HG03045 (cell line): ENCODE measurements around the gene TTLL13.
"Not testable (repeated sequence)": the region's sequence is repeated elsewhere in the genome, so short reads cannot be mapped to it uniquely, and the experiment has no call there.

Source experiments
- ATAC-seq: cut with Tn5 transposase; IDR thresholded peaks from one replicate; pipeline ENCODE4 v1.9.1; 2021; ENCODE audit warnings: mild to moderate bottlenecking, moderate library complexity; ENCODE audit not compliant: unreplicated experiment

The TTLL13 gene

GRCh38 chr15:90280743-90281142 is 31.4 kb downstream of the TTLL13 start:
- not testable (repeated sequence) for ATAC-seq

DNA sequence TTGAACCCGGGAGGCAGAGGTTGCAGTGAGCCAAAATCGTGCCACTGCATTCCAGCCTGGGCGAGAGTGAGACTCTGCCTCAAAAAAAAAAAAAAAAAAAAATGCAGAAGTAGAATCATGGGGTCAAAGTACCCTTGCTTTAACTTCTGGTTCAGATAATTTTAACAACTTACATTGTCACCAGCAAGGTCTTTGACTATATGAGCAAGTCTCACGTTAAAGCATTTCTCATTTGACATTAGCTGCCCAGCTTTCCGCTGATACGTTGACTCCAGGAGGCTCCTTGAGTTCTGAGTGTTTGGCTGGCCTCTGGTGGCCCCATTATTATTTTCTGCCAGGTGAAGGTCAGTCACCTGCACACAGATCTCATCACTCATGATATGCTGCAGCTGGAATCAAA is 32.3 kb downstream of the TTLL13 start:
- ATAC-seq, result not testable (repeated sequence)

GRCh38 chr15:90286678-90287077 is 37.3 kb downstream of the TTLL13 start:
- ATAC-seq, result no peak

DNA sequence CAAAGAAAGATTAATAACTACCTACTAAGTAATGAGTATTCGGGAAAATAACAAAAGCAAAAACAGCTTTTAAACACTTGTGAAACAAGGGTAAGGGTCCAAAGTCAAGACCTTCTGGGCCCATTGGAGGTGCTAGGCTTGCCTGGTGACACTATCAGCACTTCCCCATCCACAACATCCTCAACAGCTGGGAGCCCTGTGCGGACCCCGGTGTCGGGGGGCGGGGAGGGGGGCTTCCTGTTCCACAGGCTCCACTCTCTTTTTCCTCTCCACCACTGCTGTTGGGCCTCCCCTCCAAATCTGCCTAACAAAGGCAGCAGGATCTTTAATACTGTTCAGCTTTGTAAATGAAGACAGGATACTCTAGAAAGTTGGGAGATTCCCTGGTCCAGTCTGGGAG is 37.7 kb downstream of the TTLL13 start:
- no peak for ATAC-seq

- ATAC-seq, result no peak
Measured at GRCh38 chr15:90287946-90288345, 38.6 kb downstream of the TTLL13 start.

- no peak for ATAC-seq
Measured at GRCh38 chr15:90291679-90292356, 42.5 kb downstream of the TTLL13 start.

GRCh38 chr15:90293040-90293810 is 43.9 kb downstream of the TTLL13 start:
- not testable (repeated sequence) for ATAC-seq

DNA sequence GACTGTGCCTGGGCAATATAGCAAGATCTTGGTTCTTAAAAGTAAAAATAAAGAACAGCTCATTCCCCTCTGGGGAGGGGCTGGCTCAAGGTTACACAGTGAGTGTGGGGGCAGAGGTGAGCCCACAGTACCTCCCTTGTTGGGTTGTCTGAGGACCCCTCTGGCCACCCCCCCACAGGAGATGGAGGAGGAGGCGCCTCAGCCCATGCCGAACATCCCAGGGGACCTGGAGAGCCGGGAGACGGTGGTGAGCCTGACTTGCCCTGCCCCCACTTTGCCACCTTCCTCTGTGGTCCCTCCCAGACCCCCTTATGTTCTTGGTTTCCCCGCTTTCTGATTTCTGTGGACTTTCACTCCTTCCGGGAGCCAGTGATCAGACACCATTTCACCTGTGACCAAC is 44.8 kb downstream of the TTLL13 start:
- no peak for ATAC-seq

GRCh38 chr15:90294601-90295269 is 45.4 kb downstream of the TTLL13 start:
- ATAC-seq, result no peak

DNA sequence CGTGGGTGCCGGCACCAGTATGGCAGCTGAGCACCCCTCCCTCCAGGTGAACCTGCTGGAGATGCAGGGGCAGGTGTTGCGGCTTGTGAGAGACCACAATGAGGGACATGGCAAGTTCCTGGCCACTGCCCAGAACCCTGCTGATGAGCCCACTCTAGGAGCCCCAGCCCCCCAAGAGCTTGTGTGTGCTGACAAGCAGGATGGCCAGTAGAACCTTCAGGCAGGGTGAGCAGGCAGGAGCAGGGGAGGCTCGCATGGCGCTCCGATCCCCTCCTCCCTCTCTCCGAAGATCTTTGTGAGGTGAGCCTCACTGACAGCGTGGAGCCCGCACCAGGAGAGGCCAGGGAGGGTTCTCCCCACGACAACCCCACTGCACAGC is 45.9 kb downstream of the TTLL13 start:
- no peak for ATAC-seq

GRCh38 chr15:90296316-90296884 is 47.0 kb downstream of the TTLL13 start:
- ATAC-seq, result not testable (repeated sequence)

GRCh38 chr15:90297021-90297420 is 47.7 kb downstream of the TTLL13 start:
- ATAC-seq, result no peak

DNA sequence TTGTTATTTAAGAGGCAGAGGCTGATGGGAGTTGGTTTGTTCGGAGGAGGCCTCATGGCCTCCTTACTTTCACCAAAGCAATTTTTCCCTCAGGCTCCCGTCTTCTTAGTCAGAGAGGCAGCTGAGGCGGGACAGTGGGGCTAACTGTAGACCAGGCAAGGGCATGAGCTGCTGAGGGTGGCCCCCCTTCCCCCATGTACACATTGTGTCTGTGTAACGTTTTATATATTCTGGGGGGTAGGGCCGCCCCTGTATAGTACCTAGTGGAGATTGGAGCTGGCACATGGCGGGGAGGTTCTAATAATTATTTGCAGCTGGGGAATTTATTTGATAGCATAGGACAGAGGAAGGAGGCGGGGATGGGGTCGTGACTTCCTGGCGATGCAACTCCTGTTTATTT is 51.2 kb downstream of the TTLL13 start:
- ATAC-seq, result no peak

- no peak for ATAC-seq
Measured at GRCh38 chr15:90300988-90301706, 51.8 kb downstream of the TTLL13 start.

GRCh38 chr15:90301707-90302300 is 52.4 kb downstream of the TTLL13 start:
- no peak for ATAC-seq

- ATAC-seq, result not testable (repeated sequence)
Measured at GRCh38 chr15:90305355-90305754, 56.0 kb downstream of the TTLL13 start.

GRCh38 chr15:90305932-90306331 is 56.6 kb downstream of the TTLL13 start:
- no peak for ATAC-seq

- no peak for ATAC-seq
Measured at GRCh38 chr15:90306560-90306959, 57.2 kb downstream of the TTLL13 start.

GRCh38 chr15:90307661-90308060 is 58.3 kb downstream of the TTLL13 start:
- no peak for ATAC-seq

DNA sequence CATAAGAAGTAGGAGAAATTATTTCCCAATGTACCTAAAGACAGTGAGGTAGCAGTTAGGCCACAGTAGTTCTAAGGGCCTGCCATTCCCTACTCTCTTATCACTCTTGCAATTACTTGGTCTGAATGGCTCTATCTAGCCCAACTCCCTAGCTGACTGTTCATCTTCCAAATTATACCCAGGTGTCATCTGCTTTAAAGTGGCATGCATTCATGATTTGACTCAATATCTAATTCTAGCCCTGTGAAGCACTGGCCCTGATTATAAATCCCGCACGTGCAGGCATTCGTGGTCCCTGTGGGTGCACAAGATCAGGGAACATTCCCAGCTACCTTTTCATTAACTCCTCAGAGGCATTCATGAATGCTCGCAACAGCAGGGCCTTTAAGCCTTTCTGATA is 59.7 kb downstream of the TTLL13 start:
- ATAC-seq, result no peak
